ENCODE results near the gene SLC39A5. TPM values are rescaled to one million over a fixed set of nuclear protein-coding genes. Genes with fewer than 3 reads are reported as not detected.

Gene SLC39A5
- polyA plus RNA-seq, 1 donor from 2014 or later, result 0.33 TPM

DNA sequence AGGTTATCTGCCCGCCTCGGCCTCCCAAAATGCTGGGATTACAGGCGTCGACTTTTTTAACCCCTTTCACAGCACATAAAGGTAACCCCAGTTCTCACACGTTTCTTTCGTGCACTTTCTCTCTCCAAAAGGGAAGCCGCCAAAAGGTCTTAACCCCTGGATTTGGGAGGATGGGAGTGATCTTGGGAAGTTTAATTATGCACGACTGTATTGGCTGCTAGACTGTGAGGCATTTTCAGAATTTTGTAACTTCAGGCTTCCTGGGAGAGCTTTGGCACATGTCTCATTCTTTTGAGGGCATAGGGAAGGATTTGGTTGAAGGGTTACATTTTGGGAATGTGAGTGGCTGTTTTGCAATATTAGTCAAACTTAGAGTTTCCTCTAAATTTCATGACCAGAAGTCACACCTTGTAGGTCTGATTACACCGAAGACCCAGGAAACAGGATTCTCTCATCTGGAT is 39.1 kb upstream of the SLC39A5 start:
- peak overlapping the region; percentile 97 for H3K4me3 ChIP-seq (ENCODE audit: low read length)
- H4K20me1 ChIP-seq (ENCODE audit: insufficient read depth), result no peaks in the 10 kb centered on the region
- peak overlapping the region; percentile 79 for H3K27ac ChIP-seq (ENCODE audit: low read length)
- H3K9me3 ChIP-seq (ENCODE audit: low read length), result no peaks in the 10 kb centered on the region
- H3K9ac ChIP-seq (ENCODE audit: low read length), result peak overlapping the region; percentile 99
- no peaks in the 10 kb centered on the region for H3K9me2 ChIP-seq (ENCODE audit: insufficient read depth, low read length)
- H3K4me2 ChIP-seq (ENCODE audit: low read length), result peak overlapping the region; percentile 27
- peaks cover 4% of the 10 kb centered on the region for H3K36me3 ChIP-seq (ENCODE audit: insufficient read depth, low read length)
- H3F3A ChIP-seq (ENCODE audit: insufficient read depth, low read length, poor library complexity, severe bottlenecking), result peaks cover 7% of the 10 kb centered on the region
- TF ChIP-seq, protein P1, sequence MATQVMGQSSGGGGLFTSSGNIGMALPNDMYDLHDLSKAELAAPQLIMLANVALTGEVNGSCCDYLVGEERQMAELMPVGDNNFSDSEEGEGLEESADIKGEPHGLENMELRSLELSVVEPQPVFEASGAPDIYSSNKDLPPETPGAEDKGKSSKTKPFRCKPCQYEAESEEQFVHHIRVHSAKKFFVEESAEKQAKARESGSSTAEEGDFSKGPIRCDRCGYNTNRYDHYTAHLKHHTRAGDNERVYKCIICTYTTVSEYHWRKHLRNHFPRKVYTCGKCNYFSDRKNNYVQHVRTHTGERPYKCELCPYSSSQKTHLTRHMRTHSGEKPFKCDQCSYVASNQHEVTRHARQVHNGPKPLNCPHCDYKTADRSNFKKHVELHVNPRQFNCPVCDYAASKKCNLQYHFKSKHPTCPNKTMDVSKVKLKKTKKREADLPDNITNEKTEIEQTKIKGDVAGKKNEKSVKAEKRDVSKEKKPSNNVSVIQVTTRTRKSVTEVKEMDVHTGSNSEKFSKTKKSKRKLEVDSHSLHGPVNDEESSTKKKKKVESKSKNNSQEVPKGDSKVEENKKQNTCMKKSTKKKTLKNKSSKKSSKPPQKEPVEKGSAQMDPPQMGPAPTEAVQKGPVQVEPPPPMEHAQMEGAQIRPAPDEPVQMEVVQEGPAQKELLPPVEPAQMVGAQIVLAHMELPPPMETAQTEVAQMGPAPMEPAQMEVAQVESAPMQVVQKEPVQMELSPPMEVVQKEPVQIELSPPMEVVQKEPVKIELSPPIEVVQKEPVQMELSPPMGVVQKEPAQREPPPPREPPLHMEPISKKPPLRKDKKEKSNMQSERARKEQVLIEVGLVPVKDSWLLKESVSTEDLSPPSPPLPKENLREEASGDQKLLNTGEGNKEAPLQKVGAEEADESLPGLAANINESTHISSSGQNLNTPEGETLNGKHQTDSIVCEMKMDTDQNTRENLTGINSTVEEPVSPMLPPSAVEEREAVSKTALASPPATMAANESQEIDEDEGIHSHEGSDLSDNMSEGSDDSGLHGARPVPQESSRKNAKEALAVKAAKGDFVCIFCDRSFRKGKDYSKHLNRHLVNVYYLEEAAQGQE (IDR thresholded peaks at IDR 0.05; ENCODE audit: borderline replicate concordance), result no peak
- TF ChIP-seq RAD21 (conservative IDR thresholded peaks at IDR 0.05) (no peak), EZH2 (IDR thresholded peaks at IDR 0.05; ENCODE audit: borderline replicate concordance, insufficient read depth, low read length, poor library complexity, severe bottlenecking) (no peak), CTCF (IDR thresholded peaks at IDR 0.05; ENCODE audit: poor library complexity, severe bottlenecking) (no peak), POLR2AphosphoS5 (IDR thresholded peaks at IDR 0.05) (no peak), EP300 (conservative IDR thresholded peaks at IDR 0.05; ENCODE audit: poor library complexity, severe bottlenecking) (no peak)
- no peak overlapping the region for H2AFZ ChIP-seq (ENCODE audit: low read depth, low read length)
- H3K27me3 ChIP-seq (ENCODE audit: insufficient read depth, low read depth, low read length), result no peaks in the 10 kb centered on the region
- peaks cover 31% of the 10 kb centered on the region for H3K79me2 ChIP-seq (replicated peaks; ENCODE audit: insufficient read depth, low read length)

DNA sequence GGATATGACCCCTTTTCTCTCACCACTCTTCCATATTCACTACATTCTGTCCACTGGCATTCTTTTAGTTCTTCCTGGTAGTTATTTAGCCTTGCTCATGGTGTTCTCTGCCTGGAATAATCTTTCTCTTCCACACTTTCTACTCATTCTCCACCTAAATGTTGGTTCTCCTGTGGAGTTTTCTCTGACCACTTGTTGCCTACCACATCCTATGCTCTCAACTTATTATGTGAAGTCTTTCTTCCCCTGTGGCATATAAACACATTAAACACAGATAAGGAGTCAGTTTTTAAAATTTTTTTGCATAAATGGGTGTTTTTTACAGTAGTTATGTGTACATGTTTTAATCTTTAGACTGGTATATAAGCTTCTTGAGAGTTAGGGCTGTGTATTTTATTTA is 37.3 kb upstream of the SLC39A5 start:
- Histone ChIP-seq H3K4me2 (ENCODE audit: low read length) (no peak overlapping the region), H3K27ac (ENCODE audit: low read length) (no peak overlapping the region), H3K9me2 (ENCODE audit: insufficient read depth, low read length) (no peaks in the 10 kb centered on the region), H3K4me3 (ENCODE audit: low read length) (no peak overlapping the region), H3K79me2 (replicated peaks; ENCODE audit: insufficient read depth, low read length) (peaks cover 14% of the 10 kb centered on the region), H3F3A (ENCODE audit: insufficient read depth, low read length, poor library complexity, severe bottlenecking) (peaks cover 7% of the 10 kb centered on the region), H4K20me1 (ENCODE audit: insufficient read depth) (no peaks in the 10 kb centered on the region), H3K36me3 (ENCODE audit: insufficient read depth, low read length) (no peaks in the 10 kb centered on the region), H3K9ac (ENCODE audit: low read length) (no peak overlapping the region), H3K27me3 (ENCODE audit: insufficient read depth, low read depth, low read length) (no peaks in the 10 kb centered on the region), H2AFZ (ENCODE audit: low read depth, low read length) (no peak overlapping the region), H3K9me3 (ENCODE audit: low read length) (no peaks in the 10 kb centered on the region)
- TF ChIP-seq SMC3 (conservative IDR thresholded peaks at IDR 0.05; ENCODE audit: poor library complexity) (no peak), MXI1 (conservative IDR thresholded peaks at IDR 0.05; ENCODE audit: poor library complexity, severe bottlenecking) (no peak), CTCF (IDR thresholded peaks at IDR 0.05; ENCODE audit: poor library complexity, severe bottlenecking) (no peak), RAD21 (conservative IDR thresholded peaks at IDR 0.05) (no peak), EZH2 (IDR thresholded peaks at IDR 0.05; ENCODE audit: borderline replicate concordance, insufficient read depth, low read length, poor library complexity, severe bottlenecking) (no peak), EP300 (conservative IDR thresholded peaks at IDR 0.05; ENCODE audit: poor library complexity, severe bottlenecking) (no peak), TAF1 (IDR thresholded peaks at IDR 0.05; ENCODE audit: low read depth) (no peak), POLR2AphosphoS5 (IDR thresholded peaks at IDR 0.05) (no peak)
- TF ChIP-seq, protein P1 (IDR thresholded peaks at IDR 0.05; ENCODE audit: borderline replicate concordance), result no peak
